ENCODE data around the gene CROT.

DNA sequence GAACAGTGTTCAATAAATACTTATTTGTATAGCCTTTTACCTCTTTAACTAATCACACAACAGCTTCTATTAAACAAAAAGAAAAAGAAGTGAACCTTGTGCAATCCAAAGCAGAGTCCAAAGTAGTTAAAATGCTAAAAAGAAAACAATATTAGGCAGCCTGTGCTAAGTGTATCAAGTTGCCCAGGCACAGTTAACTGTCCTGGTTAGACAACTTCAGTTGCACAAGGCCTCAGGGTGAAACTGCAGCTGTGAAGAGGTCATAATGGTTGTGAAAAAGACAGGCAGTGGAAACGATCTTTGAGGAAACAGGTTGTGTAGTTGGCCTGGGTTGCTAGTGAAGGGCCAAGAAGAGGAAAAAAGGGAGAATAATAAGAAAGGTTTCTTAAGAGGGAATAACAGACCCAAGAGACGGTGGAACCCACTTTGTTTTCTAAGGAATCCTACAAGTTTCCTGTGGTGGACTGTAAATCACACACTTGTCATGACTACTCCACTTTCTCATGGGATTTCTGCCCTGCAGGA, 6.0 kb upstream of the CROT start:
- TF ChIP-seq EZH2 (IDR thresholded peaks at IDR 0.05; ENCODE audit: borderline replicate concordance, low read length) (no peak), CTCF (IDR thresholded peaks at IDR 0.05; ENCODE audit: low read length) (no peak)

Data from OCI-LY1 (cell line).